Suprapubic skin (tissue), 3 donors: ENCODE data around the gene RNFT2.

Experiments
- POLR2A ChIP-seq, 2 donors: fragments of 450-650 bp; IDR thresholded peaks; one replicate each; pipeline ENCODE4 v1.6.1; 2017; ENCODE audit warnings: antibody characterized with exemption in 2 of 2, mild to moderate bottlenecking in 2 of 2, moderate library complexity in 2 of 2
- TF ChIP-seq, protein P1 (sequence below), 2 donors: fragments of 200-600 bp in 1 of 2; fragments of 450-650 bp in 1 of 2; sonication (generic) in 1 of 2; IDR thresholded peaks; one replicate each; pipeline ENCODE4 v1.5.1; 2016 to 2019; ENCODE audit warnings: antibody characterized with exemption in 2 of 2, mild to moderate bottlenecking in 1 of 2, moderate library complexity in 1 of 2

DNA sequence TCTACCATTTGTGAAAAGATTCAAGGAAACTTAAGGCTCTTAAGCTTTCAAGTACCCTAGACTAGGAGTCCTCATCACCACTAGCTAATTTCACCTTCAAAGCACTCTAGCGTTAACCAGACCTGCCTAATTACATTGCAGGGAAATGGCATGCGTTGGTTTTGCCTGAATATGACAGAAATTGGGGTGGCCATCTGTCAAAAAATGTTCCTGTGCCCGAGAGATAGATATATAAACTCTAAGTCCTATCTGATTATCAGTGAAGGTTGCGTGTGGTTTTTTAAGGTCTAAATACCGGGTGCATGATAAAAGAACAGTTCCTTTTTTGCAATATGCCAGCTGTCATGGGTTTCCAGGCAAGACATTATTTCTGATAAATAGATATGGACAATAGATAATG, 48.6 kb upstream of the RNFT2 start:
- no peak for TF ChIP-seq POLR2A (IDR thresholded peaks at IDR 0.05)
- TF ChIP-seq, protein P1, sequence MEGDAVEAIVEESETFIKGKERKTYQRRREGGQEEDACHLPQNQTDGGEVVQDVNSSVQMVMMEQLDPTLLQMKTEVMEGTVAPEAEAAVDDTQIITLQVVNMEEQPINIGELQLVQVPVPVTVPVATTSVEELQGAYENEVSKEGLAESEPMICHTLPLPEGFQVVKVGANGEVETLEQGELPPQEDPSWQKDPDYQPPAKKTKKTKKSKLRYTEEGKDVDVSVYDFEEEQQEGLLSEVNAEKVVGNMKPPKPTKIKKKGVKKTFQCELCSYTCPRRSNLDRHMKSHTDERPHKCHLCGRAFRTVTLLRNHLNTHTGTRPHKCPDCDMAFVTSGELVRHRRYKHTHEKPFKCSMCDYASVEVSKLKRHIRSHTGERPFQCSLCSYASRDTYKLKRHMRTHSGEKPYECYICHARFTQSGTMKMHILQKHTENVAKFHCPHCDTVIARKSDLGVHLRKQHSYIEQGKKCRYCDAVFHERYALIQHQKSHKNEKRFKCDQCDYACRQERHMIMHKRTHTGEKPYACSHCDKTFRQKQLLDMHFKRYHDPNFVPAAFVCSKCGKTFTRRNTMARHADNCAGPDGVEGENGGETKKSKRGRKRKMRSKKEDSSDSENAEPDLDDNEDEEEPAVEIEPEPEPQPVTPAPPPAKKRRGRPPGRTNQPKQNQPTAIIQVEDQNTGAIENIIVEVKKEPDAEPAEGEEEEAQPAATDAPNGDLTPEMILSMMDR (IDR thresholded peaks at IDR 0.05), result no peak
